Keratinocyte (primary cell): ENCODE results near the gene ACMSD. TPM values are rescaled to one million over a fixed set of nuclear protein-coding genes. Genes with fewer than 3 reads are reported as not detected.

Experiments used
- DNase-seq: peaks from one replicate; pipeline ENCODE4 v3.0.0-alpha.2; 2011; ENCODE audit warnings: low read depth, missing footprints, low spot score
- FAIRE-seq: peaks from 2 replicates; lab custom pipeline; 2011; peaks lifted over from hg19 to GRCh38; lab: Jason Lieb, UNC
- H2AFZ ChIP-seq: 2 replicates; pipeline ENCODE4 v1.6.0; 2012; ENCODE audit warnings: low read length, control low read depth, inconsistent platforms; ENCODE audit not compliant: control insufficient read depth
- H3K27ac ChIP-seq: 2 replicates; pipeline ENCODE4 v1.5.1; 2011; ENCODE audit warnings: low read length; ENCODE audit not compliant: control insufficient read depth, insufficient read depth
- H3K27me3 ChIP-seq: 3 replicates; pipeline ENCODE4 v1.6.0; 2011; ENCODE audit warnings: low read length; ENCODE audit not compliant: control insufficient read depth, insufficient read depth; ENCODE audit errors: extremely low read depth
- H3K36me3 ChIP-seq, 2 experiments: 2 replicates in 1 of 2; 3 replicates in 1 of 2; pipeline ENCODE4 v1.5.1; 2011; ENCODE audit warnings: low read length in 2 of 2, mild to moderate bottlenecking in 1 of 2; ENCODE audit not compliant: control insufficient read depth in 2 of 2, insufficient read depth in 2 of 2; ENCODE audit errors: extremely low read depth in 1 of 2
- H3K4me1 ChIP-seq: 3 replicates; pipeline ENCODE4 v1.5.1; 2011; ENCODE audit warnings: low read length; ENCODE audit not compliant: control insufficient read depth, insufficient read depth; ENCODE audit errors: extremely low read depth
- H3K4me2 ChIP-seq: 3 replicates; pipeline ENCODE4 v1.6.0; 2011; ENCODE audit warnings: low read depth, low read length; ENCODE audit not compliant: control insufficient read depth, insufficient read depth; ENCODE audit errors: extremely low read depth
- H3K4me3 ChIP-seq, 3 experiments: fragments of 200-600 bp in 1 of 3; sonication (generic) in 1 of 3; 2 replicates in 2 of 3; 3 replicates in 1 of 3; pipeline ENCODE4 v1.5.1; 2011 to 2016; ENCODE audit warnings: low read length in 3 of 3, mild to moderate bottlenecking in 3 of 3, control low read depth in 2 of 3, inconsistent platforms in 1 of 3, low read depth in 1 of 3, mixed read lengths in 1 of 3, mixed run types in 1 of 3, moderate library complexity in 1 of 3; ENCODE audit not compliant: control insufficient read depth in 2 of 3, insufficient read depth in 2 of 3; ENCODE audit errors: extremely low read depth in 1 of 3
- H3K79me2 ChIP-seq: 2 replicates; pipeline ENCODE4 v1.6.0; 2012; ENCODE audit warnings: low read length; ENCODE audit not compliant: control insufficient read depth, insufficient read depth
- H3K9ac ChIP-seq: 3 replicates; pipeline ENCODE4 v1.6.0; 2011; ENCODE audit warnings: low read length; ENCODE audit not compliant: control insufficient read depth, insufficient read depth; ENCODE audit errors: extremely low read depth
- H3K9me1 ChIP-seq: 3 replicates; pipeline ENCODE4 v1.6.0; 2011; ENCODE audit warnings: low read length; ENCODE audit not compliant: control insufficient read depth, insufficient read depth; ENCODE audit errors: extremely low read depth
- H3K9me3 ChIP-seq: 2 replicates; pipeline ENCODE4 v1.5.1; 2012; ENCODE audit warnings: low read depth, low read length; ENCODE audit not compliant: control insufficient read depth
- H4K20me1 ChIP-seq: 3 replicates; pipeline ENCODE4 v1.6.0; 2011; ENCODE audit warnings: low read length; ENCODE audit not compliant: control insufficient read depth, insufficient read depth; ENCODE audit errors: extremely low read depth
- CTCF ChIP-seq, 3 experiments: IDR thresholded peaks in 1 of 3; conservative IDR thresholded peaks in 1 of 3; optimal IDR thresholded peaks in 1 of 3; 2 replicates in 2 of 3; 3 replicates in 1 of 3; pipeline versions ENCODE3 to v1.5.1; 2011; ENCODE audit warnings: low read length in 3 of 3, mild to moderate bottlenecking in 3 of 3, moderate library complexity in 2 of 3, control low read depth in 1 of 3, inconsistent platforms in 1 of 3; ENCODE audit not compliant: insufficient read depth in 2 of 3; ENCODE audit errors: extremely low read depth in 1 of 3
- EZH2 ChIP-seq: IDR thresholded peaks from one replicate; pipeline ENCODE4 v1.6.1; 2012; ENCODE audit warnings: inconsistent platforms, mild to moderate bottlenecking, low read length, moderate library complexity
- dilution Hi-C: fragments of 300-500 bp; cut with MboI; formaldehyde crosslinking; loops from one replicate; pipeline ENCODE4 v1.7.0; 2020; ENCODE audit warnings: low sequenced_read_pairs; ENCODE audit not compliant: extremely low pct_ligation_motif_present
- polyA minus RNA-seq, 3 experiments: library from RNA; depleted of rRNA, polyadenylated mRNA; stranded (reverse); fragments of >200 nt; gene quantifications; 1 replicate in 1 of 3; 2 replicates in 1 of 3; 3 replicates in 1 of 3; pipeline ENCODE4 v1.2.3, GENCODE V29; 2011
- polyA plus RNA-seq, 5 experiments: library from polyadenylated mRNA; depleted of rRNA in 3 of 5; stranded (reverse) in 3 of 5; stranded (forward) in 1 of 5; unstranded in 1 of 5; fragments of >200 nt; gene quantifications; 1 replicate in 1 of 5; 2 replicates in 3 of 5; 3 replicates in 1 of 5; pipeline versions ENCODE4 v1.2.1 to v1.2.3, GENCODE V29; 2011 to 2012; ENCODE audit warnings: missing spikeins in 2 of 5, low read depth in 1 of 5, low replicate concordance in 1 of 5

The ACMSD gene
- polyA plus RNA-seq (not detected in 3 replicates), polyA minus RNA-seq (not detected in 3 replicates)
- polyA plus RNA-seq (2011; ENCODE audit: low read depth): not detected
- not detected in 2 replicates for polyA plus RNA-seq (2011; cell fraction: cytosol; rRNA removed)
- polyA plus RNA-seq (2011; cell fraction: nucleus; rRNA removed): not detected in 2 replicates
- polyA plus RNA-seq (2012; ENCODE audit: low replicate concordance): not detected in 2 replicates
- polyA minus RNA-seq (2011; cell fraction: cytosol; rRNA and poly(A)+ RNA removed): not detected
- polyA minus RNA-seq (2011; cell fraction: nucleus; rRNA and poly(A)+ RNA removed): not detected in 2 replicates

DNA sequence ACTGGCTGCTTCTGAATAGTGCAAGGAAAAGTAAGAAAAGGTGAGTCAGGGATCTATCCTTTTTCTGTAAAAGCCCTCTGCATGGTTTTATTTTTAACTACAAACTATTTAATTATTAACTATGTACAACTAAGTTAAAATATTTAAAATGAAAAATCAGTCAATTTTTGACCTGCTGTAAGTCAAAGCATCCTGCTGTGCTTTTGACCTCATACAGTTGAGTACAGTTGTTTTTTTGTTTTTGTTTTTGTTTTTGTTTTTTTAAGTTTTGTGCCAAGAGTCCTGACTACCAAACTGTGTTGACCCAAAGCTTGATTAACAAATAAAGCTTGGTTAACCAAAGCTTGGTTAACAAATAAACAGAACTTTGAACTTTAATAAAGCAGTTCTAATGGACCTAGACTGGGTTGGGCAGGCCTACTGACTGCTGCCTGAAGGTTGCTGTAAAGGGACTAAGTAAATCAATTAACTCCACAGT, at the start of gene ACMSD:
ACMSD (plus strand) TSS at position 474 of the 478 bp plus-strand sequence. CDS start 67 bp downstream, outside the sequence.
- TF ChIP-seq CTCF (optimal IDR thresholded peaks at IDR 0.05 in 1 of 3, IDR thresholded peaks at IDR 0.05 in 1 of 3, conservative IDR thresholded peaks at IDR 0.05 in 1 of 3; ENCODE audit: extremely low read depth in 1 of 3, insufficient read depth in 2 of 3, low read length in 3 of 3) (no peak), EZH2 (no peak)
- dilution Hi-C loops: no loop called here
- Histone ChIP-seq H3K9ac (no peak within 1 kb of the TSS), H4K20me1 (no peaks in the 10 kb centered on the region), H3K4me1 (peaks cover 14% of the 10 kb centered on the region), H3K9me1 (no peaks in the 10 kb centered on the region), H3K9me3 (peaks cover 2% of the 10 kb centered on the region), H3K4me2 (peak within 1 kb of the TSS; percentile 63), H3K4me3 (no peak within 1 kb of the TSS), H3K79me2 (no peaks in the 10 kb centered on the region), H3K36me3 (no peaks in the 10 kb centered on the region), H2AFZ (peak within 1 kb of the TSS; percentile 82), H3K27me3 (no peaks in the 10 kb centered on the region), H3K27ac (peak within 1 kb of the TSS; percentile 57)
- FAIRE-seq (no peak), DNase-seq (no peak)

GRCh38 chr2:134790487-134790886, 47.9 kb upstream of the ACMSD start:
- DNase-seq: no peak
- no peak overlapping the region for H2AFZ ChIP-seq
- no peak overlapping the region for H3K27ac ChIP-seq
- no peaks in the 10 kb centered on the region for H3K9me3 ChIP-seq
- H3K9ac ChIP-seq: no peak overlapping the region
- no peaks in the 10 kb centered on the region for H3K4me1 ChIP-seq
- no peak for FAIRE-seq
- dilution Hi-C loops: no loop called here
- TF ChIP-seq CTCF (optimal IDR thresholded peaks at IDR 0.05 in 1 of 3, IDR thresholded peaks at IDR 0.05 in 1 of 3, conservative IDR thresholded peaks at IDR 0.05 in 1 of 3; ENCODE audit: extremely low read depth in 1 of 3, insufficient read depth in 2 of 3, low read length in 3 of 3) (peak; percentile 11 to 56 (median 17)), EZH2 (no peak)
- H3K79me2 ChIP-seq: no peaks in the 10 kb centered on the region
- no peaks in the 10 kb centered on the region for H4K20me1 ChIP-seq
- H3K4me3 ChIP-seq: no peak overlapping the region
- no peak overlapping the region for H3K4me2 ChIP-seq
- H3K9me1 ChIP-seq: no peaks in the 10 kb centered on the region
- no peaks in the 10 kb centered on the region for H3K36me3 ChIP-seq
- H3K27me3 ChIP-seq: no peaks in the 10 kb centered on the region
